ENCODE data around the gene RAP1B. TPM values are rescaled to one million over a fixed set of nuclear protein-coding genes. Genes with fewer than 3 reads are reported as not detected.

The RAP1B gene
- total and polyA plus RNA-seq, 9 of the 15 experiments (the other 6 are each of a cell fraction or from before 2014, with no cell fraction given) = 107 to 309 (median 170) TPM

GRCh38 chr12:68610370-68611093, at the start of gene RAP1B (continued):
- TF ChIP-seq MCM7 (IDR thresholded peaks at IDR 0.05) = no peak
- no peak for TF ChIP-seq FOXA3 (CRISPR knock-in tag; conservative IDR thresholded peaks at IDR 0.05 in 1 of 2, IDR thresholded peaks at IDR 0.05 in 1 of 2)
- TF ChIP-seq MITF (IDR thresholded peaks at IDR 0.05) = no peak
- no peak for TF ChIP-seq ZNF764 (CRISPR knock-in tag; IDR thresholded peaks at IDR 0.05; ENCODE audit: low read depth)
- no peak for TF ChIP-seq ZNF408 (CRISPR knock-in tag; IDR thresholded peaks at IDR 0.05; ENCODE audit: low read depth)
- no peak for TF ChIP-seq RBM15 (IDR thresholded peaks at IDR 0.05; ENCODE audit: insufficient read depth, low read length)
- TF ChIP-seq ZNF311 (CRISPR knock-in tag; IDR thresholded peaks at IDR 0.05) = no peak
- no peak for TF ChIP-seq ZNF184 (CRISPR knock-in tag; IDR thresholded peaks at IDR 0.05)
- TF ChIP-seq HNRNPUL1 (IDR thresholded peaks at IDR 0.05; ENCODE audit: low read length) = no peak
- TF ChIP-seq ZEB2 (IDR thresholded peaks at IDR 0.05) = no peak
- TF ChIP-seq RNF2 (IDR thresholded peaks at IDR 0.05) = 0 out of 2 replicates have a peak, but pooled peaks have one; percentile 20
- no peak for TF ChIP-seq NR2C2 (CRISPR knock-in tag; IDR thresholded peaks at IDR 0.05)
- peak; percentile 65; the same call in 1 of the 2 replicates for TF ChIP-seq NR2C2 (tag; IDR thresholded peaks at IDR 0.05)
- no peak for TF ChIP-seq OTX1 (CRISPR knock-in tag; IDR thresholded peaks at IDR 0.05)
- no peak for TF ChIP-seq ZNF143 (CRISPR knock-in tag; IDR thresholded peaks at IDR 0.05)
- TF ChIP-seq ESRRA (IDR thresholded peaks at IDR 0.05; ENCODE audit: borderline replicate concordance, low read depth) = no peak
- TF ChIP-seq ZNF766 (CRISPR knock-in tag; conservative IDR thresholded peaks at IDR 0.05) = no peak
- TF ChIP-seq TSC22D4 (tag; IDR thresholded peaks at IDR 0.05) = no peak
- TF ChIP-seq FUS (optimal IDR thresholded peaks at IDR 0.05; ENCODE audit: low read depth, low read length) = no peak
- TF ChIP-seq RBM34 (IDR thresholded peaks at IDR 0.05; ENCODE audit: borderline replicate concordance, insufficient read depth, low read length) = no peak
- no peak for TF ChIP-seq ZNF274 (IDR thresholded peaks at IDR 0.05; ENCODE audit: borderline replicate concordance, low read depth, low read length)
- TF ChIP-seq THRAP3 (IDR thresholded peaks at IDR 0.05; ENCODE audit: borderline replicate concordance) = no peak

All from K562 (cell line).